PC-3 (cell line): ENCODE measurements around the gene TEX29. TPM values are rescaled to one million over a fixed set of nuclear protein-coding genes. Genes with fewer than 3 reads are reported as not detected.

ENCODE experiments used
- ATAC-seq: fragments of 200-7000 bp; cut with Tn5 transposase; 2 replicates; pipeline ENCODE4 v1.9.1; 2020; ENCODE audit warnings: mild to moderate bottlenecking, moderate library complexity
- BruUV-seq: library from RNA; stranded (reverse); fragments of 400-500 nt; replicated peaks from 2 replicates; lab custom pipeline; 2021; lab: Mats Ljungman, UMichigan
- CTCF ChIA-PET: fragments of 300-600 bp; sonication (Branson Sonifier 250); formaldehyde crosslinking; loops from one replicate; lab custom pipeline; 2022; ENCODE audit warnings: antibody characterized with exemption; lab: Charles Lee
- POLR2A ChIA-PET: fragments of 300-600 bp; sonication (Branson Sonifier 250); formaldehyde crosslinking; loops from one replicate; lab custom pipeline; 2022; ENCODE audit warnings: antibody characterized with exemption; ENCODE audit not compliant: unreplicated experiment; lab: Charles Lee
- DNase-seq: peaks from one replicate; pipeline ENCODE4 v3.0.0-alpha.2; 2015
- H2AFZ ChIP-seq: fragments of 300-600 bp; sonication (generic); 2 replicates; pipeline ENCODE4 v1.6.0; 2016; ENCODE audit warnings: antibody characterized with exemption, low read length
- H3F3A ChIP-seq: fragments of 300-600 bp; sonication (generic); one replicate; pipeline ENCODE4 v1.6.0; 2017; ENCODE audit warnings: antibody characterized with exemption, low read length, control low read depth, mild to moderate bottlenecking; ENCODE audit not compliant: unreplicated experiment
- H3K27ac ChIP-seq: fragments of 300-600 bp; sonication (generic); 2 replicates; pipeline ENCODE4 v1.5.1; 2016; ENCODE audit warnings: mild to moderate bottlenecking, low read length
- H3K27me3 ChIP-seq: fragments of 300-600 bp; sonication (generic); 2 replicates; pipeline ENCODE4 v1.6.1; 2016; ENCODE audit warnings: low read length, mixed read lengths
- H3K36me3 ChIP-seq: fragments of 300-600 bp; sonication (generic); 2 replicates; pipeline ENCODE4 v1.6.1; 2016; ENCODE audit warnings: low read depth, mixed run types, low read length, mixed read lengths
- H3K4me1 ChIP-seq: fragments of 300-600 bp; sonication (generic); 2 replicates; pipeline ENCODE4 v1.5.1; 2016; ENCODE audit warnings: low read length; ENCODE audit not compliant: insufficient read depth
- H3K4me2 ChIP-seq: fragments of 300-600 bp; sonication (generic); 2 replicates; pipeline ENCODE4 v1.6.0; 2016; ENCODE audit warnings: low read length
- H3K4me3 ChIP-seq: fragments of 300-600 bp; sonication (generic); 2 replicates; pipeline ENCODE4 v1.5.1; 2016; ENCODE audit warnings: mild to moderate bottlenecking, low read length, mixed read lengths
- H3K79me2 ChIP-seq: fragments of 300-600 bp; sonication (generic); 2 replicates; pipeline ENCODE4 v1.6.1; 2017; ENCODE audit warnings: low read length, mixed read lengths
- H3K9ac ChIP-seq: fragments of 300-600 bp; sonication (generic); 2 replicates; pipeline ENCODE4 v1.6.0; 2016; ENCODE audit warnings: mild to moderate bottlenecking, low read length
- H3K9me2 ChIP-seq: fragments of 300-600 bp; sonication (generic); replicated peaks from 2 replicates; pipeline ENCODE4 v1.6.1; 2016; ENCODE audit warnings: mixed run types, low read length, mixed read lengths
- H3K9me3 ChIP-seq: fragments of 300-600 bp; sonication (generic); 2 replicates; pipeline ENCODE4 v1.6.1; 2016; ENCODE audit warnings: low read length, mixed read lengths
- H4K20me1 ChIP-seq: fragments of 300-600 bp; sonication (generic); 2 replicates; pipeline ENCODE4 v1.6.1; 2016; ENCODE audit warnings: low read length, mixed read lengths
- EZH2 ChIP-seq: fragments of 300-600 bp; sonication (generic); IDR thresholded peaks from one replicate; pipeline ENCODE4 v1.6.1; 2017; ENCODE audit warnings: antibody characterized with exemption, mild to moderate bottlenecking, low read length; ENCODE audit not compliant: unreplicated experiment
- EZH2phosphoT487 ChIP-seq: fragments of 300-600 bp; sonication (generic); IDR thresholded peaks from 2 replicates; pipeline ENCODE4 v1.6.1; 2018; ENCODE audit warnings: mild to moderate bottlenecking, antibody characterized with exemption, low read length, borderline replicate concordance
- intact Hi-C: fragments of 100-400 bp; cut with micrococcal nuclease; formaldehyde crosslinking; loops from 2 replicates; pipeline ENCODE4 v1.9.0; 2023
- total RNA-seq: library from RNA; depleted of rRNA; stranded (reverse); fragments of >200 nt; gene quantifications from 2 replicates; pipeline ENCODE4 v1.2.3, GENCODE V29; 2014
- TF ChIP-seq, protein P1 (sequence below): fragments of 300-600 bp; sonication (generic); conservative IDR thresholded peaks from 2 replicates; pipeline ENCODE4 v1.5.1; 2017; ENCODE audit warnings: antibody characterized with exemption, low read depth, mild to moderate bottlenecking, low read length

Gene TEX29
- total RNA-seq, 1 experiment from 2014 or later = not detected

DNA sequence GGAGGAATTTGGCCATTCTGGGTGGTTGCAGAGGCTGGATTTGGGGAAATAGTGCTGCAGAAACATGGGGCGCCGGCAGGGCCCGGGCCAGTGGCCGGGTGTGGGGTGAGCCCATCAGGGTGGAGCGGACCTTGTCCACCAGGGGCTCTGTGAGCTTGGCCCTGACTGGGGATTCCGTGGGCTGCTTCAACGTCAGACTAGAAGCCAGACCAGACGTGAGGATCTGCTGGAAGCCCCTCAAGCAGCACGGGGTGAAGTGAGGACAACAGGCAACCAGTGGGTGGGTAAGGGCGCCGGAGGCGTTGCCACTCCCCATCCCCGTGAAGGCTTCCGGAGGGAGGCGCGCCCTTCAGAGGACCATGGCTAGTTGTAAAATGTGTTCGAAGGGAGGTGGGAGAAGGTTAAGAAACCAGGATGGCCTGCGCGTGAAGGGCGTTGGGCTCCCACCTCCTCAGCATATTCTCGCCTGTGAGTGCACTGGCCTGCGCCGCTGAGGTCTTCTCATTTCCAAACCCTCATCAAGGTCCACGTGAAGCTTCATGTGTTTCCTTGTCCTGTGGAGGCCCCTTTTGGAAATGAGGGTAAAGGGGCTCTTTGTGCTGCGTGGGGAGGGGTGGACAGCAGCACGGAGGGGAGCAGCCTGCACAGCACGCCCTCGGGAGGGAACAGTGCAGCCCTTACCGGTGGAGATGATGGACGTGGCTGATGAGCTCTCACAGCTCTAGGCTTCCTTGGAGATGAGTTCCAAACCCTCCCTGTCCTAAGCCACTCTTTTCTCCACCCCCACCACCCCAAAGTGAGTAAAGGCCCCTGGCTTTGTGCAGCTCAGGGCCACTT is 8.3 kb downstream of the TEX29 start:
- TF ChIP-seq, protein P1, sequence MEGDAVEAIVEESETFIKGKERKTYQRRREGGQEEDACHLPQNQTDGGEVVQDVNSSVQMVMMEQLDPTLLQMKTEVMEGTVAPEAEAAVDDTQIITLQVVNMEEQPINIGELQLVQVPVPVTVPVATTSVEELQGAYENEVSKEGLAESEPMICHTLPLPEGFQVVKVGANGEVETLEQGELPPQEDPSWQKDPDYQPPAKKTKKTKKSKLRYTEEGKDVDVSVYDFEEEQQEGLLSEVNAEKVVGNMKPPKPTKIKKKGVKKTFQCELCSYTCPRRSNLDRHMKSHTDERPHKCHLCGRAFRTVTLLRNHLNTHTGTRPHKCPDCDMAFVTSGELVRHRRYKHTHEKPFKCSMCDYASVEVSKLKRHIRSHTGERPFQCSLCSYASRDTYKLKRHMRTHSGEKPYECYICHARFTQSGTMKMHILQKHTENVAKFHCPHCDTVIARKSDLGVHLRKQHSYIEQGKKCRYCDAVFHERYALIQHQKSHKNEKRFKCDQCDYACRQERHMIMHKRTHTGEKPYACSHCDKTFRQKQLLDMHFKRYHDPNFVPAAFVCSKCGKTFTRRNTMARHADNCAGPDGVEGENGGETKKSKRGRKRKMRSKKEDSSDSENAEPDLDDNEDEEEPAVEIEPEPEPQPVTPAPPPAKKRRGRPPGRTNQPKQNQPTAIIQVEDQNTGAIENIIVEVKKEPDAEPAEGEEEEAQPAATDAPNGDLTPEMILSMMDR = no peak
- TF ChIP-seq EZH2phosphoT487 (no peak), EZH2 (no peak)

DNA sequence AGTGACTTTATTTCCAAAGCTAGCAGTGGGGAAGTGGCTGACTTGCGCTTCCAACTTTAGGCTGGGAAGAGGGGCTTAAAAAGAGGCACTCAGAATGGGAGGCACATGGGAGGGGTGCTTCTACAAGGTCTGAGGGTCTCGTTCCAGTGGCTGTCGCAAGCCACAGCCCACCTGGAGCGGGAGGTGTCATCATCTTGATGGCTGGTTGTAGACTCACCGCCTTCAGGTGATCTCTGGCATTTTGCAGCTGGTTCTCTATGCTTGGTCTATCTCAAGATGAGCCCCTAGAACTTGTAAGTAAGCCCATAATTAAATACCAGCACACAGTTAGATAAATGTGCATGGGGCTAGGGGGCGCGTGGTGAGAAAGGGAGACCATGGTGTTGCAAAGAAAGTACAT is 9.2 kb downstream of the TEX29 start:
- Histone ChIP-seq H3K27ac (no peak overlapping the region), H3K4me1 (no peaks in the 10 kb centered on the region), H3K9ac (no peak overlapping the region), H3K79me2 (no peaks in the 10 kb centered on the region), H3K36me3 (no peaks in the 10 kb centered on the region), H3K27me3 (peaks cover 23% of the 10 kb centered on the region), H3K9me2 (no peaks in the 10 kb centered on the region), H3K9me3 (no peaks in the 10 kb centered on the region), H3K4me3 (no peak overlapping the region), H4K20me1 (no peaks in the 10 kb centered on the region), H3K4me2 (no peak overlapping the region), H2AFZ (no peak overlapping the region), H3F3A (no peaks in the 10 kb centered on the region)
- DNase-seq = no peak
- POLR2A ChIA-PET = no interaction called here
- intact Hi-C loops = no loop called here
- TF ChIP-seq EZH2 (no peak), EZH2phosphoT487 (no peak)
- TF ChIP-seq, protein P1 = no peak
- BruUV-seq = no TSS peak
- no peak for ATAC-seq
- CTCF ChIA-PET = no interaction called here

More for the DNA sequence above, 8.3 kb downstream of the TEX29 start:
- Histone ChIP-seq H3K27me3 (peaks cover 15% of the 10 kb centered on the region), H3F3A (no peaks in the 10 kb centered on the region), H3K27ac (no peak overlapping the region), H3K36me3 (no peaks in the 10 kb centered on the region), H3K4me1 (no peaks in the 10 kb centered on the region), H3K9me2 (no peaks in the 10 kb centered on the region), H3K4me2 (no peak overlapping the region), H2AFZ (no peak overlapping the region), H3K79me2 (no peaks in the 10 kb centered on the region), H3K9ac (no peak overlapping the region), H3K4me3 (no peak overlapping the region), H3K9me3 (no peaks in the 10 kb centered on the region), H4K20me1 (no peaks in the 10 kb centered on the region)
- POLR2A ChIA-PET = no interaction called here
- no peak for DNase-seq
- CTCF ChIA-PET = no interaction called here
- no peak for ATAC-seq
- intact Hi-C loops = no loop called here
- no TSS peak for BruUV-seq

DNA sequence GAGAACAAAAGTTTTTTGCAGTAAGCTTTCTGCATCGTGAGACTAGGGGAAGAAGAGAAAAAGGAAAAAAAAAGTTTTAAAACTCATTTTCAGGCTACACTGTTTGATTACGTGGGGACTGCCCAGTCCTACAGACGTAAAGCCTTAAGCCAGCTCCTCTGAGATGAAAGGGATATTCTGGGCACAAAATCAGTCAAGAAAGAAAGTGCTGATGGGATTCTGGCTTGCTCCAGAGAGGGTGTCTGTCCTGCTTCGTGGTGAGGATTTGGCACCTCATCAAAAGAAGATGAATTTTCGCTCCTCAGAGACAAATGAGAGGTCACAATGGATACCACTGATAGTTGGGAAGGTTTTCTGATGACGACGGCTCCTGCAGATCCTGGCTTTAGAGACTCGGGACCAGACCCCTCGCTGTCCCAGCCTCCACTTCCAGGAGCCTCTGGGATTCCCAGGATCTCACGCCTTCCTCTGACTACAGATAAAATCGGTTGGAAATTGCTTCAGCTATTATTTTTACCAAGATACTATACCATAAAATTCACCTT is 9.7 kb downstream of the TEX29 start:
- ATAC-seq = no peak
- Histone ChIP-seq H3K4me3 (no peak overlapping the region), H3K9me3 (no peaks in the 10 kb centered on the region), H3K4me2 (no peak overlapping the region), H3F3A (no peaks in the 10 kb centered on the region), H3K27me3 (peaks cover 26% of the 10 kb centered on the region), H3K36me3 (no peaks in the 10 kb centered on the region), H3K9me2 (no peaks in the 10 kb centered on the region), H2AFZ (no peak overlapping the region), H3K79me2 (no peaks in the 10 kb centered on the region), H3K4me1 (no peaks in the 10 kb centered on the region), H3K27ac (no peak overlapping the region), H4K20me1 (no peaks in the 10 kb centered on the region), H3K9ac (no peak overlapping the region)
- ChIA-PET POLR2A (no interaction called here), CTCF (no interaction called here)
- no peak for TF ChIP-seq EZH2
- TF ChIP-seq EZH2phosphoT487 = no peak
- TF ChIP-seq, protein P1 = no peak
- BruUV-seq = no TSS peak
- intact Hi-C loops = no loop called here
- DNase-seq = no peak
